HCT116 (cell line): Measurements from ENCODE around the gene MS4A4E. TPM values are rescaled to one million over a fixed set of nuclear protein-coding genes. Genes with fewer than 3 reads are reported as not detected.

Source experiments
- ATAC-seq: fragments of 200-7000 bp; cut with Tn5 transposase; 2 replicates; pipeline ENCODE4 v1.9.1; 2020; ENCODE audit warnings: mild to moderate bottlenecking, moderate library complexity
- BruUV-seq: library from RNA; stranded (reverse); fragments of 400-500 nt; replicated peaks from 2 replicates; lab custom pipeline; 2021; lab: Mats Ljungman, UMichigan
- CTCF ChIA-PET: fragments of 300-600 bp; sonication (Branson Sonifier 250); formaldehyde crosslinking; loops from one replicate; lab custom pipeline; 2021; ENCODE audit warnings: antibody characterized with exemption; lab: Charles Lee
- POLR2A ChIA-PET: fragments of 300-600, 350-600 bp; sonication (Branson Sonifier 250); formaldehyde crosslinking; loops from one replicate; lab custom pipeline; 2021; ENCODE audit warnings: antibody characterized with exemption; lab: Charles Lee
- RAD21 ChIA-PET, 2 experiments: fragments of 300-600 bp; sonication (Branson Sonifier 250); formaldehyde crosslinking; loops; one replicate each; lab custom pipeline; 2023; ENCODE audit warnings: low total read pairs in 2 of 2; ENCODE audit not compliant: uncharacterized antibody in 2 of 2, unreplicated experiment in 2 of 2, low non-redundant PET in 1 of 2; lab: Charles Lee
- DNase-seq: peaks from one replicate; pipeline ENCODE4 v3.0.0-alpha.2; 2010; ENCODE audit warnings: low read depth, low spot score
- H2AFZ ChIP-seq: fragments of 200-600 bp; shearing (Covaris generic), sonication (generic); 2 replicates; pipeline ENCODE4 v1.6.1; 2017; ENCODE audit warnings: low read depth, mixed run types, mixed read lengths, antibody characterized with exemption, low read length; ENCODE audit not compliant: poor library complexity, severe bottlenecking
- H3K27ac ChIP-seq: 2 replicates; pipeline ENCODE4 v1.5.1; 2012; ENCODE audit warnings: low read depth, low read length
- H3K27me3 ChIP-seq: fragments of 200-600 bp; sonication (generic); 2 replicates; pipeline ENCODE4 v1.6.1; 2016; ENCODE audit warnings: mixed run types, low read length, mixed read lengths; ENCODE audit not compliant: insufficient read depth
- H3K36me3 ChIP-seq, 2 experiments: fragments of 200-500 bp in 1 of 2; fragments of 200-600 bp in 1 of 2; sonication (Bioruptor generic) in 1 of 2; sonication (generic) in 1 of 2; 2 replicates each; pipeline versions ENCODE4 v1.5.1 to v1.6.1; 2014 to 2016; ENCODE audit warnings: low read length in 2 of 2, inconsistent platforms in 1 of 2, mixed read lengths in 1 of 2, mixed run types in 1 of 2; ENCODE audit not compliant: insufficient read depth in 2 of 2, control insufficient read depth in 1 of 2
- H3K4me1 ChIP-seq, 2 experiments: fragments of 200-600 bp in 1 of 2; sonication (generic) in 1 of 2; 2 replicates each; pipeline versions ENCODE4 v1.5.1 to v1.6.1; 2012 to 2017; ENCODE audit warnings: low read length in 2 of 2, inconsistent platforms in 1 of 2, mild to moderate bottlenecking in 1 of 2, mixed read lengths in 1 of 2, mixed run types in 1 of 2, moderate library complexity in 1 of 2; ENCODE audit not compliant: insufficient read depth in 2 of 2, control insufficient read depth in 1 of 2
- H3K4me2 ChIP-seq: fragments of 200-600 bp; sonication (generic); 2 replicates; pipeline ENCODE4 v1.6.1; 2017; ENCODE audit warnings: mixed run types, low read length, mixed read lengths
- H3K4me3 ChIP-seq, 2 experiments: fragments of 200-600 bp in 1 of 2; sonication (generic) in 1 of 2; replicated peaks in 1 of 2; 2 replicates each; pipeline ENCODE4 v1.5.1; 2011 to 2016; ENCODE audit warnings: low read length in 2 of 2, control low read depth in 1 of 2, low read depth in 1 of 2, mild to moderate bottlenecking in 1 of 2, mixed read lengths in 1 of 2, mixed run types in 1 of 2
- H3K79me2 ChIP-seq: fragments of 200-600 bp; sonication (generic); 2 replicates; pipeline ENCODE4 v1.6.1; 2017; ENCODE audit warnings: mild to moderate bottlenecking, mixed run types, low read length, moderate library complexity, mixed read lengths; ENCODE audit not compliant: insufficient read depth
- H3K9ac ChIP-seq: fragments of 200-600 bp; sonication (generic); 2 replicates; pipeline ENCODE4 v1.6.1; 2016; ENCODE audit warnings: low read length, mixed read lengths
- H3K9me2 ChIP-seq: fragments of 200-600 bp; sonication (generic), shearing (Covaris generic); 2 replicates; pipeline ENCODE4 v1.6.1; 2017; ENCODE audit warnings: mixed run types, mild to moderate bottlenecking, moderate library complexity; ENCODE audit not compliant: insufficient read depth
- H3K9me3 ChIP-seq, 2 experiments: fragments of 200-500 bp in 1 of 2; fragments of 200-600 bp in 1 of 2; sonication (Bioruptor generic) in 1 of 2; sonication (generic) in 1 of 2; 2 replicates each; pipeline ENCODE4 v1.6.1; 2014 to 2017; ENCODE audit warnings: low read length in 2 of 2, mixed read lengths in 2 of 2, inconsistent platforms in 1 of 2, low read depth in 1 of 2, mild to moderate bottlenecking in 1 of 2, mixed run types in 1 of 2, moderate library complexity in 1 of 2; ENCODE audit not compliant: control insufficient read depth in 1 of 2, insufficient read depth in 1 of 2
- H4K20me1 ChIP-seq: fragments of 200-600 bp; sonication (generic), shearing (Covaris generic); 2 replicates; pipeline ENCODE4 v1.6.1; 2017; ENCODE audit warnings: mixed run types, mild to moderate bottlenecking, moderate library complexity; ENCODE audit not compliant: insufficient read depth
- CBX3 ChIP-seq: IDR thresholded peaks from 2 replicates; pipeline ENCODE4 v1.6.1; 2012; ENCODE audit warnings: low read depth
- CEBPB ChIP-seq: IDR thresholded peaks from 2 replicates; pipeline ENCODE4 v1.6.1; 2012; ENCODE audit warnings: low read depth
- CTCF ChIP-seq, 3 experiments: fragments of 200-600 bp in 1 of 3; sonication (generic) in 1 of 3; IDR thresholded peaks in 2 of 3; conservative IDR thresholded peaks in 1 of 3; 2 replicates each; pipeline ENCODE4 v1.5.1; 2012 to 2017; ENCODE audit warnings: low read depth in 2 of 3, low read length in 2 of 3, antibody characterized with exemption in 1 of 3, borderline replicate concordance in 1 of 3, control low read depth in 1 of 3, mild to moderate bottlenecking in 1 of 3, mixed read lengths in 1 of 3, mixed run types in 1 of 3, moderate library complexity in 1 of 3; ENCODE audit not compliant: insufficient read depth in 1 of 3
- EGR1 ChIP-seq: IDR thresholded peaks from 2 replicates; pipeline ENCODE4 v1.6.1; 2012; ENCODE audit warnings: low read depth
- ELF1 ChIP-seq: IDR thresholded peaks from 2 replicates; pipeline ENCODE4 v1.6.1; 2012; ENCODE audit warnings: low read depth, borderline replicate concordance
- EZH2 ChIP-seq: fragments of 200-600 bp; sonication (generic); IDR thresholded peaks from 2 replicates; pipeline ENCODE4 v1.6.1; 2017; ENCODE audit warnings: antibody characterized with exemption, mixed run types
- EZH2phosphoT487 ChIP-seq: fragments of 200-600 bp; IDR thresholded peaks from 2 replicates; pipeline ENCODE4 v1.6.1; 2018; ENCODE audit warnings: antibody characterized with exemption, borderline replicate concordance
- FOSL1 ChIP-seq: IDR thresholded peaks from 2 replicates; pipeline ENCODE4 v1.6.1; 2012; ENCODE audit warnings: low read depth
- JUND ChIP-seq: IDR thresholded peaks from 2 replicates; pipeline ENCODE4 v1.6.1; 2012
- MAX ChIP-seq: IDR thresholded peaks from 2 replicates; pipeline ENCODE4 v1.6.1; 2012
- POLR2A ChIP-seq: IDR thresholded peaks from 2 replicates; pipeline ENCODE4 v1.7.0; 2011; ENCODE audit warnings: borderline replicate concordance; ENCODE audit not compliant: insufficient read depth, insufficient read length; ENCODE audit errors: extremely low read depth
- RAD21 ChIP-seq: IDR thresholded peaks from 2 replicates; pipeline ENCODE4 v1.6.1; 2012; ENCODE audit warnings: low read depth, mild to moderate bottlenecking
- REST ChIP-seq: IDR thresholded peaks from 2 replicates; pipeline ENCODE4 v1.6.1; 2012; ENCODE audit warnings: low read depth
- SIN3A ChIP-seq: IDR thresholded peaks from 2 replicates; pipeline ENCODE4 v1.6.1; 2012; ENCODE audit warnings: low read depth
- SP1 ChIP-seq: IDR thresholded peaks from 2 replicates; pipeline ENCODE4 v1.6.1; 2012; ENCODE audit warnings: low read depth
- SRF ChIP-seq: IDR thresholded peaks from 2 replicates; pipeline ENCODE4 v1.6.1; 2012; ENCODE audit warnings: low read depth
- ZFX ChIP-seq: fragments of 450-650 bp; IDR thresholded peaks from 2 replicates; pipeline ENCODE4 v1.6.1; 2017
- intact Hi-C: fragments of 100-400 bp; cut with micrococcal nuclease; formaldehyde crosslinking; loops from 2 replicates; pipeline ENCODE4 v1.10.0; 2022
- total RNA-seq: library from RNA; stranded (reverse); gene quantifications from one replicate; pipeline ENCODE4 v1.2.1, GENCODE V29; 2021; ENCODE audit not compliant: unreplicated experiment

MS4A4E gene
- total RNA-seq, 1 experiment from 2014 or later = not detected

GRCh38 chr11:60168306-60168705 is 74.6 kb downstream of the MS4A4E start:
- CTCF ChIA-PET = no interaction called here
- TF ChIP-seq ZFX = no peak
- TF ChIP-seq EZH2 = no peak
- no peak for TF ChIP-seq JUND
- no peak for TF ChIP-seq RAD21
- TF ChIP-seq SIN3A = no peak
- TF ChIP-seq ELF1 = no peak
- TF ChIP-seq EGR1 = no peak
- no peak for TF ChIP-seq CEBPB
- TF ChIP-seq FOSL1 = no peak
- TF ChIP-seq REST = no peak
- TF ChIP-seq MAX = no peak
- no peak for TF ChIP-seq POLR2A
- no peak for TF ChIP-seq CTCF (IDR thresholded peaks at IDR 0.05 in 2 of 3, conservative IDR thresholded peaks at IDR 0.05 in 1 of 3; ENCODE audit: borderline replicate concordance in 1 of 3, insufficient read depth in 1 of 3, low read depth in 2 of 3, low read length in 2 of 3)
- TF ChIP-seq EZH2phosphoT487 = no peak
- TF ChIP-seq CBX3 = no peak
- no peak for TF ChIP-seq SP1
- no peak for TF ChIP-seq SRF
- TF ChIP-seq, all 23 proteins: peak for 0
- H3K36me3 ChIP-seq = no peaks in the 10 kb centered on the region
- no peaks in the 10 kb centered on the region for H3K4me1 ChIP-seq
- H3K27ac ChIP-seq = no peak overlapping the region
- no peaks in the 10 kb centered on the region for H3K27me3 ChIP-seq
- DNase-seq (no peak), ATAC-seq (no peak)
- no peaks in the 10 kb centered on the region for H3K79me2 ChIP-seq
- no peaks in the 10 kb centered on the region for H3K9me2 ChIP-seq
- no peaks in the 10 kb centered on the region; a peak in 1 of 4 replicates for H3K9me3 ChIP-seq
- no peak overlapping the region for H3K4me3 ChIP-seq
- BruUV-seq = no TSS peak
- intact Hi-C loops = no loop called here
- ChIA-PET RAD21 (no interaction called here), POLR2A (no interaction called here)
- H4K20me1 ChIP-seq = no peaks in the 10 kb centered on the region
- no peak overlapping the region for H2AFZ ChIP-seq
- no peak overlapping the region for H3K4me2 ChIP-seq
- H3K9ac ChIP-seq = no peak overlapping the region
